Thoracic aorta (tissue), 2 donors: ENCODE measurements around the gene AHNAK2. TPM values are rescaled to one million over a fixed set of nuclear protein-coding genes. Genes with fewer than 3 reads are reported as not detected.

ENCODE experiments used
- ATAC-seq: fragments of 150-250 bp; one replicate; pipeline ENCODE4 v1.8.0; 2017; ENCODE audit warnings: low read depth; ENCODE audit not compliant: insufficient number of reproducible peaks, low FRiP score
- DNase-seq: peaks from one replicate; pipeline ENCODE4 v3.0.0-alpha.2; 2020; ENCODE audit warnings: low spot score
- H3K27ac ChIP-seq, 2 donors: fragments of 200-600 bp; sonication (generic); 1 replicate in 1 of 2; 2 replicates in 1 of 2; pipeline ENCODE4 v1.5.1; 2016; ENCODE audit warnings: mild to moderate bottlenecking in 2 of 2, moderate library complexity in 2 of 2
- H3K27me3 ChIP-seq: fragments of 200-600 bp; sonication (generic); replicated peaks from 2 replicates; pipeline ENCODE4 v1.6.0; 2016; ENCODE audit warnings: mild to moderate bottlenecking; ENCODE audit not compliant: insufficient read depth
- H3K36me3 ChIP-seq: fragments of 200-600 bp; sonication (generic); one replicate; pipeline ENCODE4 v1.5.1; 2016
- H3K4me1 ChIP-seq, 2 donors: fragments of 200-600 bp; sonication (generic); 1 replicate in 1 of 2; 2 replicates in 1 of 2; pipeline versions ENCODE4 v1.5.1 to v1.6.0; 2016; ENCODE audit warnings: low read depth in 2 of 2, mild to moderate bottlenecking in 1 of 2; ENCODE audit not compliant: control insufficient read depth in 1 of 2
- H3K4me3 ChIP-seq: fragments of 200-600 bp; sonication (generic); 2 replicates; pipeline ENCODE4 v1.5.1; 2016; ENCODE audit warnings: mild to moderate bottlenecking
- H3K9me3 ChIP-seq: fragments of 200-600 bp; sonication (generic); 2 replicates; pipeline ENCODE4 v1.5.1; 2016
- total RNA-seq, 2 donors: library from RNA; depleted of rRNA; stranded (reverse); fragments of >200 nt; gene quantifications; one replicate each; pipeline versions ENCODE4 v1.1.0 to v1.2.3, GENCODE V29; 2016
- TF ChIP-seq, protein P1 (sequence below): fragments of 200-600 bp; sonication (generic); IDR thresholded peaks from one replicate; pipeline ENCODE4 v1.5.1; 2019; ENCODE audit warnings: antibody characterized with exemption

Gene AHNAK2
- total RNA-seq, 2 donors from 2014 or later: 22.6 to 47.8 TPM

DNA sequence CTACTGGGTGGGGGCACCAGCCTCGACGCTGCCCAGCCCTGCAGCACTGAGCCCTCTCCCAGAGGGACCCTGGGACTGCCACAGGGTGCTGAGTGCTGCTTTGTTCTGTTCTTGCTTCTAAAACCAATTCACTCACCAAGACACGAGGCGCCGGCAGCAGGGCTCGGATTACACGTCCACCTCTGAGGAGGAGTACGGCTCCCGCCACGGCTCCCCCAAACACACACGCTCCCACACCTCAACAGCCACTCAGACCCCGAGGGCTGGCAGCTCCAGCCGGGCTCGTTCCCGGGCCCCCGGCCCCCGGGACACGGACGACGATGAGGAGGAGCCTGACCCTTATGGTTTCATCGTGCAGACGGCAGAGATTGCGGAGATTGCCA lies 88.8 kb downstream of the AHNAK2 start:
- DNase-seq: no peak
- H3K4me3 ChIP-seq: no peak overlapping the region
- H3K36me3 ChIP-seq: peaks cover 28% of the 10 kb centered on the region
- no peak overlapping the region for H3K27ac ChIP-seq
- H3K27me3 ChIP-seq: no peaks in the 10 kb centered on the region
- no peaks in the 10 kb centered on the region for H3K9me3 ChIP-seq
- TF ChIP-seq, protein P1, sequence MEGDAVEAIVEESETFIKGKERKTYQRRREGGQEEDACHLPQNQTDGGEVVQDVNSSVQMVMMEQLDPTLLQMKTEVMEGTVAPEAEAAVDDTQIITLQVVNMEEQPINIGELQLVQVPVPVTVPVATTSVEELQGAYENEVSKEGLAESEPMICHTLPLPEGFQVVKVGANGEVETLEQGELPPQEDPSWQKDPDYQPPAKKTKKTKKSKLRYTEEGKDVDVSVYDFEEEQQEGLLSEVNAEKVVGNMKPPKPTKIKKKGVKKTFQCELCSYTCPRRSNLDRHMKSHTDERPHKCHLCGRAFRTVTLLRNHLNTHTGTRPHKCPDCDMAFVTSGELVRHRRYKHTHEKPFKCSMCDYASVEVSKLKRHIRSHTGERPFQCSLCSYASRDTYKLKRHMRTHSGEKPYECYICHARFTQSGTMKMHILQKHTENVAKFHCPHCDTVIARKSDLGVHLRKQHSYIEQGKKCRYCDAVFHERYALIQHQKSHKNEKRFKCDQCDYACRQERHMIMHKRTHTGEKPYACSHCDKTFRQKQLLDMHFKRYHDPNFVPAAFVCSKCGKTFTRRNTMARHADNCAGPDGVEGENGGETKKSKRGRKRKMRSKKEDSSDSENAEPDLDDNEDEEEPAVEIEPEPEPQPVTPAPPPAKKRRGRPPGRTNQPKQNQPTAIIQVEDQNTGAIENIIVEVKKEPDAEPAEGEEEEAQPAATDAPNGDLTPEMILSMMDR: no peak
- no peak for ATAC-seq
- no peaks in the 10 kb centered on the region for H3K4me1 ChIP-seq

DNA sequence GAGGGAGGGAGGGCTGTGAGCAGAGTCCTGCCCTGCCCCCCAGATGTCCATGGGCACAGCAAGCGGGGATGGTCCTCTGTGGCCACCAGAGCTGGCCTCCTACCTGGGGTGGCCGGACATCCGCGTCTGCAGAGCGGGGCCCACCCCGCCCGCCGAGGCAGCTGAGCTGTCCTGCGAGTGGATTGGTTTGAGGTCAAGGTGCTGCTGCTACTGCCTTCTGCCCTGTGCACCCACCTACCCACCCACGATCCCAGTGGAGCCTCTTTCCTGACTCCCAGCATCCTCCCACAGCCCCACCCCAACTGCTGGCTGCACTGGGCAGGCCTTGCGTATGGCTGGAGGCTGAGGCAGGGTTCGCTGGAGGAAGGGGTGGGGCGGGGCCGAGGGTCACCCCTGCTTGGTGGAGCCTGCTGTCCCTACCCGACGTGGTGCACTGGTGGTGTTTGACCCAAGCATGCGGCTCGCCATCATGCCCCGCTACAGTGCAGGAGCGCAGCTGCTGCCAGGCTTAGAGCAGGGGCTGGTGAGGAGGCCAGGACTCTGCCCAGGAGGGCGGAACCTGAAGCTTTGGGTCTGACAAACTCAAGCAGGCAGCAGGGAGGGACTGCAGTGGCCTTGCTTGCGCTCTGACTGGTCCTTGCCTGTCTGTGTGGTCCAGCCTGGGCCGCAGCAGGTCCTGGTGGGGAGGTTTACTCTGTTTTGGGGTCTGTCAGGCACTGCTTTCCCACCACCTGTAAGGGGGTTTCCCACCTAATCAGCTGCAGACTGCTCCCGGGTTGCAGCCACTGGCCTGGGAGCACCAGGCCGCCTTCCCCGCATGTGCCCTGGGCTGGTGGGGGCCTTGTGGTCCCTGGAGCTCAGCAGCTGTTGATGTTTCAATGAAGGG lies 89.4 kb downstream of the AHNAK2 start:
- no peaks in the 10 kb centered on the region for H3K4me1 ChIP-seq
- ATAC-seq (no peak), DNase-seq (no peak)
- H3K9me3 ChIP-seq: no peaks in the 10 kb centered on the region
- TF ChIP-seq, protein P1: no peak
- peaks cover 34% of the 10 kb centered on the region for H3K36me3 ChIP-seq
- no peak overlapping the region for H3K4me3 ChIP-seq
- no peak overlapping the region for H3K27ac ChIP-seq
- H3K27me3 ChIP-seq: no peaks in the 10 kb centered on the region

DNA sequence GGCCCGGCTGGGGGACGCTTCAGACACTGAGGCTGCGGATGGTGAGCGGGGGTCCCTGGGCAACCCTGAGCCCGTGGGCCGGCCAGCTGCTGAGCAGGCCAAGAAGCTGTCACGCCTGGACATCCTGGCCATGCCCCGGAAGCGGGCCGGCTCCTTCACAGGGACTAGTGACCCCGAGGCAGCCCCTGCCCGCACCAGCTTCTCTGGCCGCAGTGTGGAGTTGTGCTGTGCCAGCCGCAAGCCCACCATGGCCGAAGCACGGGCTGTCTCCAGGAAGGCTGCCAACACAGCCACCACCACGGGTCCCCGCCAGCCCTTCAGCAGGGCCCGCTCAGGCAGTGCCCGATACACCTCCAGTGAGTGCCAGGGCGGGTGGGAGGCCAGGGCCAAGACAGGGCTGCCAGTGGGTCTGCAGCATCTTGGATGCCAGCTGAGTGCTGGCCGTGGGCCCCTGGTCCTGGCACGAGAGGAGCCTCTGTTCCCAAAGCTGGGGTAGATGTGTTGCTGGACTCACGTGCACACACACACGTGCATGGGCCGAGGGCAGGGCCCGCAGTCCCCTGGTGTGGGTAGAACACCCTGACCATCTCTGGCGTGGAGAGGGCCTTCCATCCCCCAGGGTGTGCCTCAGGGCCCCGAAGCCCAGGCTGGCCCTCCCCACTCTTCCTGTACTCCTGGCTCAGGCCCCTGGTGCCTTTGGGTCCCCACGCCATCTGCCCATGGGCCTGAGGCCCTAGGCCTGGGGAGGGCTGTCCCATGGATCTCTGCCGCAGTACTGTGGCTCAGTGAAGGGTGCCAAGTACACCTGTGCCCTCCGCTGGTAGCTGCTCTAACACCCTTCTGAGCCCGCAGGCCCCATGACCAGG lies 90.3 kb downstream of the AHNAK2 start:
- Histone ChIP-seq H3K36me3 (peaks cover 41% of the 10 kb centered on the region), H3K27me3 (no peaks in the 10 kb centered on the region), H3K27ac (no peak overlapping the region), H3K4me1 (no peaks in the 10 kb centered on the region), H3K4me3 (no peak overlapping the region), H3K9me3 (no peaks in the 10 kb centered on the region)
- DNase-seq (no peak), ATAC-seq (no peak)
- TF ChIP-seq, protein P1: no peak

Other genes starting within 250 kb of the AHNAK2 start
- 100 to 1,000 TPM; 218 to 320 TPM for gene SIVA1, start 225.2 kb downstream of the AHNAK2 start, total RNA-seq
- gene AKT1, start 182.6 kb downstream of the AHNAK2 start, total RNA-seq: 100 to 1,000 TPM; 158 to 162 TPM
- gene ZBTB42, start 177.3 kb downstream of the AHNAK2 start, total RNA-seq: 1 to 10 TPM; 3.2 to 4.4 TPM
- gene CEP170B, start 113.1 kb downstream of the AHNAK2 start, total RNA-seq: 10 to 100 TPM; 35.2 to 38.2 TPM
- gene PLD4, start 53.5 kb downstream of the AHNAK2 start, total RNA-seq: under 1 TPM in 1 of 2 donors, not detected in 1; 0.35 TPM
- gene CLBA1, start 7.4 kb upstream of the AHNAK2 start, total RNA-seq: 1 to 10 TPM; 3.1 to 4.6 TPM
- 1 to 10 TPM; 1.6 to 6.5 TPM for gene CDCA4, start 42.7 kb upstream of the AHNAK2 start, total RNA-seq
- gene GPR132, start 87.1 kb upstream of the AHNAK2 start, total RNA-seq: 10 to 100 TPM in 1 of 2 donors, 1 to 10 TPM in 1; 2.3 to 18.6 TPM
- gene JAG2, start 190.4 kb upstream of the AHNAK2 start, total RNA-seq: 10 to 100 TPM in 1 of 2 donors, 1 to 10 TPM in 1; 8.8 to 12.0 TPM
- 10 to 100 TPM in 1 of 2 donors, 1 to 10 TPM in 1; 4.1 to 23.6 TPM for gene NUDT14, start 202.9 kb upstream of the AHNAK2 start, total RNA-seq